HCT116 (cell line): ENCODE measurements around the gene FAM89B. TPM values are rescaled to one million over a fixed set of nuclear protein-coding genes. Genes with fewer than 3 reads are reported as not detected.

ENCODE experiments used
- ATAC-seq: fragments of 200-7000 bp; cut with Tn5 transposase; 2 replicates; pipeline ENCODE4 v1.9.1; 2020; ENCODE audit warnings: mild to moderate bottlenecking, moderate library complexity
- BruUV-seq: library from RNA; stranded (reverse); fragments of 400-500 nt; replicated peaks from 2 replicates; lab custom pipeline; 2021; lab: Mats Ljungman, UMichigan
- CTCF ChIA-PET: fragments of 300-600 bp; sonication (Branson Sonifier 250); formaldehyde crosslinking; loops from one replicate; lab custom pipeline; 2021; ENCODE audit warnings: antibody characterized with exemption; lab: Charles Lee
- POLR2A ChIA-PET: fragments of 300-600, 350-600 bp; sonication (Branson Sonifier 250); formaldehyde crosslinking; loops from one replicate; lab custom pipeline; 2021; ENCODE audit warnings: antibody characterized with exemption; lab: Charles Lee
- RAD21 ChIA-PET, 2 experiments: fragments of 300-600 bp; sonication (Branson Sonifier 250); formaldehyde crosslinking; loops; one replicate each; lab custom pipeline; 2023; ENCODE audit warnings: low total read pairs in 2 of 2; ENCODE audit not compliant: uncharacterized antibody in 2 of 2, unreplicated experiment in 2 of 2, low non-redundant PET in 1 of 2; lab: Charles Lee
- DNase-seq: peaks from one replicate; pipeline ENCODE4 v3.0.0-alpha.2; 2010; ENCODE audit warnings: low read depth, low spot score
- H2AFZ ChIP-seq: fragments of 200-600 bp; shearing (Covaris generic), sonication (generic); 2 replicates; pipeline ENCODE4 v1.6.1; 2017; ENCODE audit warnings: low read depth, mixed run types, mixed read lengths, antibody characterized with exemption, low read length; ENCODE audit not compliant: poor library complexity, severe bottlenecking
- H3K27ac ChIP-seq: 2 replicates; pipeline ENCODE4 v1.5.1; 2012; ENCODE audit warnings: low read depth, low read length
- H3K27me3 ChIP-seq: fragments of 200-600 bp; sonication (generic); 2 replicates; pipeline ENCODE4 v1.6.1; 2016; ENCODE audit warnings: mixed run types, low read length, mixed read lengths; ENCODE audit not compliant: insufficient read depth
- H3K36me3 ChIP-seq, 2 experiments: fragments of 200-500 bp in 1 of 2; fragments of 200-600 bp in 1 of 2; sonication (Bioruptor generic) in 1 of 2; sonication (generic) in 1 of 2; 2 replicates each; pipeline versions ENCODE4 v1.5.1 to v1.6.1; 2014 to 2016; ENCODE audit warnings: low read length in 2 of 2, inconsistent platforms in 1 of 2, mixed read lengths in 1 of 2, mixed run types in 1 of 2; ENCODE audit not compliant: insufficient read depth in 2 of 2, control insufficient read depth in 1 of 2
- H3K4me1 ChIP-seq, 2 experiments: fragments of 200-600 bp in 1 of 2; sonication (generic) in 1 of 2; 2 replicates each; pipeline versions ENCODE4 v1.5.1 to v1.6.1; 2012 to 2017; ENCODE audit warnings: low read length in 2 of 2, inconsistent platforms in 1 of 2, mild to moderate bottlenecking in 1 of 2, mixed read lengths in 1 of 2, mixed run types in 1 of 2, moderate library complexity in 1 of 2; ENCODE audit not compliant: insufficient read depth in 2 of 2, control insufficient read depth in 1 of 2
- H3K4me2 ChIP-seq: fragments of 200-600 bp; sonication (generic); 2 replicates; pipeline ENCODE4 v1.6.1; 2017; ENCODE audit warnings: mixed run types, low read length, mixed read lengths
- H3K4me3 ChIP-seq, 2 experiments: fragments of 200-600 bp in 1 of 2; sonication (generic) in 1 of 2; replicated peaks in 1 of 2; 2 replicates each; pipeline ENCODE4 v1.5.1; 2011 to 2016; ENCODE audit warnings: low read length in 2 of 2, control low read depth in 1 of 2, low read depth in 1 of 2, mild to moderate bottlenecking in 1 of 2, mixed read lengths in 1 of 2, mixed run types in 1 of 2
- H3K79me2 ChIP-seq: fragments of 200-600 bp; sonication (generic); 2 replicates; pipeline ENCODE4 v1.6.1; 2017; ENCODE audit warnings: mild to moderate bottlenecking, mixed run types, low read length, moderate library complexity, mixed read lengths; ENCODE audit not compliant: insufficient read depth
- H3K9ac ChIP-seq: fragments of 200-600 bp; sonication (generic); 2 replicates; pipeline ENCODE4 v1.6.1; 2016; ENCODE audit warnings: low read length, mixed read lengths
- H3K9me2 ChIP-seq: fragments of 200-600 bp; sonication (generic), shearing (Covaris generic); 2 replicates; pipeline ENCODE4 v1.6.1; 2017; ENCODE audit warnings: mixed run types, mild to moderate bottlenecking, moderate library complexity; ENCODE audit not compliant: insufficient read depth
- H3K9me3 ChIP-seq, 2 experiments: fragments of 200-500 bp in 1 of 2; fragments of 200-600 bp in 1 of 2; sonication (Bioruptor generic) in 1 of 2; sonication (generic) in 1 of 2; 2 replicates each; pipeline ENCODE4 v1.6.1; 2014 to 2017; ENCODE audit warnings: low read length in 2 of 2, mixed read lengths in 2 of 2, inconsistent platforms in 1 of 2, low read depth in 1 of 2, mild to moderate bottlenecking in 1 of 2, mixed run types in 1 of 2, moderate library complexity in 1 of 2; ENCODE audit not compliant: control insufficient read depth in 1 of 2, insufficient read depth in 1 of 2
- H4K20me1 ChIP-seq: fragments of 200-600 bp; sonication (generic), shearing (Covaris generic); 2 replicates; pipeline ENCODE4 v1.6.1; 2017; ENCODE audit warnings: mixed run types, mild to moderate bottlenecking, moderate library complexity; ENCODE audit not compliant: insufficient read depth
- EGR1 ChIP-seq: IDR thresholded peaks from 2 replicates; pipeline ENCODE4 v1.6.1; 2012; ENCODE audit warnings: low read depth
- EZH2phosphoT487 ChIP-seq: fragments of 200-600 bp; IDR thresholded peaks from 2 replicates; pipeline ENCODE4 v1.6.1; 2018; ENCODE audit warnings: antibody characterized with exemption, borderline replicate concordance
- FOSL1 ChIP-seq: IDR thresholded peaks from 2 replicates; pipeline ENCODE4 v1.6.1; 2012; ENCODE audit warnings: low read depth
- JUND ChIP-seq: IDR thresholded peaks from 2 replicates; pipeline ENCODE4 v1.6.1; 2012
- RAD21 ChIP-seq: IDR thresholded peaks from 2 replicates; pipeline ENCODE4 v1.6.1; 2012; ENCODE audit warnings: low read depth, mild to moderate bottlenecking
- SP1 ChIP-seq: IDR thresholded peaks from 2 replicates; pipeline ENCODE4 v1.6.1; 2012; ENCODE audit warnings: low read depth
- SRF ChIP-seq: IDR thresholded peaks from 2 replicates; pipeline ENCODE4 v1.6.1; 2012; ENCODE audit warnings: low read depth
- YY1 ChIP-seq: IDR thresholded peaks from 2 replicates; pipeline ENCODE4 v1.6.1; 2011; ENCODE audit warnings: low read length, low read depth, moderate library complexity, mild to moderate bottlenecking; ENCODE audit not compliant: insufficient replicate concordance; ENCODE audit errors: extremely low read depth
- ZFX ChIP-seq: fragments of 450-650 bp; IDR thresholded peaks from 2 replicates; pipeline ENCODE4 v1.6.1; 2017
- intact Hi-C: fragments of 100-400 bp; cut with micrococcal nuclease; formaldehyde crosslinking; loops from 2 replicates; pipeline ENCODE4 v1.10.0; 2022
- total RNA-seq: library from RNA; stranded (reverse); gene quantifications from one replicate; pipeline ENCODE4 v1.2.1, GENCODE V29; 2021; ENCODE audit not compliant: unreplicated experiment
- TF ChIP-seq, protein P1 (sequence below): IDR thresholded peaks from 2 replicates; pipeline ENCODE4 v1.6.1; 2012; ENCODE audit warnings: low read depth

FAM89B gene
- total RNA-seq, 1 experiment from 2014 or later, result 60.0 TPM

DNA sequence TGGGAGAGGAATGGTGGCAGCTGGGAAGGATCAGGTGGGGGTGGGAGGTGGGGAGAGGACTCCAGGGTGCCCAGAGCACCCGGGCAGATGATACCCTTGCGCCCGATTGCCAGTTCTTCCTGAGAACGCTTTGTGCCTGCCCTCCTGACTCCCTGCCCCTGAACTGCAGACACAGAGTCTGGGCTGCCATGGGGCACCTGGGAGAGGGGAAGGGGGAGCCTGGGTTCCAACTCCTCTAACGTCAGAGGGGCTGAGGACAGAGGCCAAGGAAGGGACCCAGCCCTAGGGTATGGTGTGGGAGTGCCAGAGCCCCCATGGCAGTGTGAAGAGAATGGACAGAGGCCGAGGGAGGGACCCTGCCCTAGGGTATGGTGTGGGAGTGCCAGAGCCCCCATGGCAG, 24.2 kb downstream of the FAM89B start:
- POLR2A ChIA-PET, result no interaction called here

More for the DNA sequence above, 24.2 kb downstream of the FAM89B start:
- peaks cover 12 to 19% of the 10 kb centered on the region in 2 experiments for H3K4me1 ChIP-seq
- BruUV-seq, result no TSS peak
- no peaks in the 10 kb centered on the region for H3K9me3 ChIP-seq
- ATAC-seq, result no peak
- H3K36me3 ChIP-seq, result peaks cover 0 to 6% of the 10 kb centered on the region in 2 experiments; a peak in 1 of 4 replicates
- H3K9me2 ChIP-seq, result no peaks in the 10 kb centered on the region
- TF ChIP-seq EZH2phosphoT487, result no peak
- TF ChIP-seq SRF, result no peak
- no peak for TF ChIP-seq JUND
- TF ChIP-seq SP1, result no peak
- TF ChIP-seq ZFX, result no peak
- no peak for TF ChIP-seq RAD21
- no peak for TF ChIP-seq YY1
- no peak for TF ChIP-seq EGR1
- TF ChIP-seq FOSL1, result no peak
- TF ChIP-seq, protein P1, sequence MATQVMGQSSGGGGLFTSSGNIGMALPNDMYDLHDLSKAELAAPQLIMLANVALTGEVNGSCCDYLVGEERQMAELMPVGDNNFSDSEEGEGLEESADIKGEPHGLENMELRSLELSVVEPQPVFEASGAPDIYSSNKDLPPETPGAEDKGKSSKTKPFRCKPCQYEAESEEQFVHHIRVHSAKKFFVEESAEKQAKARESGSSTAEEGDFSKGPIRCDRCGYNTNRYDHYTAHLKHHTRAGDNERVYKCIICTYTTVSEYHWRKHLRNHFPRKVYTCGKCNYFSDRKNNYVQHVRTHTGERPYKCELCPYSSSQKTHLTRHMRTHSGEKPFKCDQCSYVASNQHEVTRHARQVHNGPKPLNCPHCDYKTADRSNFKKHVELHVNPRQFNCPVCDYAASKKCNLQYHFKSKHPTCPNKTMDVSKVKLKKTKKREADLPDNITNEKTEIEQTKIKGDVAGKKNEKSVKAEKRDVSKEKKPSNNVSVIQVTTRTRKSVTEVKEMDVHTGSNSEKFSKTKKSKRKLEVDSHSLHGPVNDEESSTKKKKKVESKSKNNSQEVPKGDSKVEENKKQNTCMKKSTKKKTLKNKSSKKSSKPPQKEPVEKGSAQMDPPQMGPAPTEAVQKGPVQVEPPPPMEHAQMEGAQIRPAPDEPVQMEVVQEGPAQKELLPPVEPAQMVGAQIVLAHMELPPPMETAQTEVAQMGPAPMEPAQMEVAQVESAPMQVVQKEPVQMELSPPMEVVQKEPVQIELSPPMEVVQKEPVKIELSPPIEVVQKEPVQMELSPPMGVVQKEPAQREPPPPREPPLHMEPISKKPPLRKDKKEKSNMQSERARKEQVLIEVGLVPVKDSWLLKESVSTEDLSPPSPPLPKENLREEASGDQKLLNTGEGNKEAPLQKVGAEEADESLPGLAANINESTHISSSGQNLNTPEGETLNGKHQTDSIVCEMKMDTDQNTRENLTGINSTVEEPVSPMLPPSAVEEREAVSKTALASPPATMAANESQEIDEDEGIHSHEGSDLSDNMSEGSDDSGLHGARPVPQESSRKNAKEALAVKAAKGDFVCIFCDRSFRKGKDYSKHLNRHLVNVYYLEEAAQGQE, result no peak
- no peaks in the 10 kb centered on the region for H3K27me3 ChIP-seq
- no peaks in the 10 kb centered on the region for H3K79me2 ChIP-seq
- ChIA-PET CTCF (no interaction called here), RAD21 (no interaction called here)
- no peak overlapping the region for H3K4me3 ChIP-seq
- no peak for DNase-seq
- H4K20me1 ChIP-seq, result no peaks in the 10 kb centered on the region
- no peak overlapping the region for H3K9ac ChIP-seq
- H3K4me2 ChIP-seq, result no peak overlapping the region
- H2AFZ ChIP-seq, result no peak overlapping the region
- no peak overlapping the region for H3K27ac ChIP-seq
- intact Hi-C loops, result no loop called here
